WTC11 (cell line): Measurements from ENCODE around the gene CLPTM1. TPM values are rescaled to one million over a fixed set of nuclear protein-coding genes. Genes with fewer than 3 reads are reported as not detected.

Experiments
- ATAC-seq: fragments of 200-7000 bp; cut with Tn5 transposase; 2 replicates; pipeline ENCODE4 v1.10.0; 2021; ENCODE audit warnings: mild to moderate bottlenecking, moderate library complexity
- CTCF ChIA-PET: fragments of 300-600 bp; sonication (Branson Sonifier 250); formaldehyde crosslinking; loops from one replicate; lab custom pipeline; 2021; ENCODE audit warnings: antibody characterized with exemption; lab: Charles Lee
- POLR2A ChIA-PET: fragments of 350-600 bp; sonication (Branson Sonifier 250); formaldehyde crosslinking; loops from one replicate; lab custom pipeline; 2021; ENCODE audit warnings: antibody characterized with exemption; lab: Charles Lee
- DNase-seq: peaks from one replicate; pipeline ENCODE4 v3.0.0; 2021; ENCODE audit warnings: low spot score
- H3K27ac Mint-ChIP-seq: 2 replicates; pipeline ENCODE4 v1.8.0; 2021; ENCODE audit warnings: mixed read lengths
- H3K27me3 Mint-ChIP-seq: 2 replicates; pipeline ENCODE4 v1.8.0; 2021; ENCODE audit warnings: low read depth, mild to moderate bottlenecking, moderate library complexity, mixed read lengths
- H3K36me3 Mint-ChIP-seq: 2 replicates; pipeline ENCODE4 v1.8.0; 2021; ENCODE audit warnings: mixed read lengths
- H3K4me1 Mint-ChIP-seq: 2 replicates; pipeline ENCODE4 v1.8.0; 2022; ENCODE audit warnings: mixed read lengths
- H3K4me3 Mint-ChIP-seq: 2 replicates; pipeline ENCODE4 v1.8.0; 2021; ENCODE audit warnings: mild to moderate bottlenecking, moderate library complexity, mixed read lengths
- H3K9me3 Mint-ChIP-seq: 2 replicates; pipeline ENCODE4 v1.8.0; 2021; ENCODE audit warnings: mixed read lengths
- ATF1 ChIP-seq: sonication (generic); formaldehyde crosslinking; IDR thresholded peaks from 2 replicates; pipeline ENCODE4 v1.8.1; 2023; ENCODE audit warnings: mild to moderate bottlenecking, moderate library complexity, missing genetic modification reagents
- ETV6 ChIP-seq: sonication (generic); formaldehyde crosslinking; IDR thresholded peaks from 2 replicates; pipeline ENCODE4 v1.8.1; 2022; ENCODE audit warnings: mild to moderate bottlenecking, missing genetic modification reagents
- GABPB1 ChIP-seq: sonication (generic); formaldehyde crosslinking; IDR thresholded peaks from 2 replicates; pipeline ENCODE4 v1.8.1; 2023; ENCODE audit warnings: mild to moderate bottlenecking, missing genetic modification reagents
- IRF2 ChIP-seq: sonication (generic); formaldehyde crosslinking; IDR thresholded peaks from 2 replicates; pipeline ENCODE4 v1.8.0; 2022; ENCODE audit warnings: low read depth, missing genetic modification reagents, borderline replicate concordance
- JAZF1 ChIP-seq: fragments of 250-450 bp; sonication (Bioruptor Pico); IDR thresholded peaks from 2 replicates; pipeline ENCODE4 v1.9.0; 2021; ENCODE audit warnings: moderate library complexity, mild to moderate bottlenecking, inconsistent platforms
- PREB ChIP-seq: sonication (generic); formaldehyde crosslinking; IDR thresholded peaks from 2 replicates; pipeline ENCODE4 v1.8.1; 2022; ENCODE audit warnings: mild to moderate bottlenecking, missing genetic modification reagents, moderate library complexity, borderline replicate concordance
- SMAD3 ChIP-seq: sonication (generic); formaldehyde crosslinking; IDR thresholded peaks from 2 replicates; pipeline ENCODE4 v1.8.0; 2022; ENCODE audit warnings: missing genetic modification reagents, mild to moderate bottlenecking, borderline replicate concordance
- TEAD1 ChIP-seq: sonication (generic); formaldehyde crosslinking; IDR thresholded peaks from 2 replicates; pipeline ENCODE4 v1.8.0; 2022; ENCODE audit warnings: mild to moderate bottlenecking, missing genetic modification reagents
- ZNF121 ChIP-seq: sonication (generic); formaldehyde crosslinking; IDR thresholded peaks from 2 replicates; pipeline ENCODE4 v1.8.0; 2023; ENCODE audit warnings: missing genetic modification reagents
- ZNF138 ChIP-seq: sonication (generic); formaldehyde crosslinking; conservative IDR thresholded peaks from 2 replicates; pipeline ENCODE4 v1.8.1; 2022; ENCODE audit warnings: mild to moderate bottlenecking, moderate library complexity, missing genetic modification reagents
- ZNF263 ChIP-seq: sonication (generic); formaldehyde crosslinking; IDR thresholded peaks from 2 replicates; pipeline ENCODE4 v1.8.1; 2022; ENCODE audit warnings: low read depth, mild to moderate bottlenecking, moderate library complexity, missing genetic modification reagents
- ZNF396 ChIP-seq: fragments of 250-450 bp; sonication (Bioruptor Pico); IDR thresholded peaks from 2 replicates; pipeline ENCODE4 v1.8.0; 2021; ENCODE audit warnings: mild to moderate bottlenecking, moderate library complexity, borderline replicate concordance
- total RNA-seq: library from RNA; stranded (reverse); gene quantifications from 3 replicates; pipeline ENCODE4 v1.2.3, GENCODE V29; 2021
- TF ChIP-seq, protein P1 (sequence below): sonication (generic); formaldehyde crosslinking; IDR thresholded peaks from 2 replicates; pipeline ENCODE4 v1.8.1; 2023; ENCODE audit warnings: mild to moderate bottlenecking, missing genetic modification reagents
- TF ChIP-seq, protein P2 (sequence below): fragments of 250-450 bp; sonication (Bioruptor Pico); IDR thresholded peaks from 2 replicates; pipeline ENCODE4 v1.9.0; 2021; ENCODE audit warnings: mild to moderate bottlenecking
- TF ChIP-seq, protein P3 (sequence below): fragments of 250-450 bp; sonication (Bioruptor Pico); IDR thresholded peaks from 2 replicates; pipeline ENCODE4 v1.9.0; 2021; ENCODE audit warnings: mild to moderate bottlenecking
- TF ChIP-seq, protein P4 (sequence below): sonication (generic); formaldehyde crosslinking; IDR thresholded peaks from 2 replicates; pipeline ENCODE4 v1.8.0; 2022; ENCODE audit warnings: mild to moderate bottlenecking, missing genetic modification reagents
- TF ChIP-seq, protein P5 (sequence below): sonication (generic); formaldehyde crosslinking; IDR thresholded peaks from 2 replicates; pipeline ENCODE4 v1.8.0; 2023; ENCODE audit warnings: missing genetic modification reagents

The CLPTM1 gene
- total RNA-seq, 1 experiment from 2014 or later, result 85.6 TPM

- peaks cover 26% of the 10 kb centered on the region for H3K36me3 Mint-ChIP-seq
- TF ChIP-seq ZNF263 (no peak), ZNF138 (CRISPR knock-in tag) (no peak), ATF1 (CRISPR knock-in tag) (no peak), ETV6 (CRISPR knock-in tag) (no peak), ZNF121 (CRISPR knock-in tag) (no peak), GABPB1 (no peak)
- TF ChIP-seq, protein P1, sequence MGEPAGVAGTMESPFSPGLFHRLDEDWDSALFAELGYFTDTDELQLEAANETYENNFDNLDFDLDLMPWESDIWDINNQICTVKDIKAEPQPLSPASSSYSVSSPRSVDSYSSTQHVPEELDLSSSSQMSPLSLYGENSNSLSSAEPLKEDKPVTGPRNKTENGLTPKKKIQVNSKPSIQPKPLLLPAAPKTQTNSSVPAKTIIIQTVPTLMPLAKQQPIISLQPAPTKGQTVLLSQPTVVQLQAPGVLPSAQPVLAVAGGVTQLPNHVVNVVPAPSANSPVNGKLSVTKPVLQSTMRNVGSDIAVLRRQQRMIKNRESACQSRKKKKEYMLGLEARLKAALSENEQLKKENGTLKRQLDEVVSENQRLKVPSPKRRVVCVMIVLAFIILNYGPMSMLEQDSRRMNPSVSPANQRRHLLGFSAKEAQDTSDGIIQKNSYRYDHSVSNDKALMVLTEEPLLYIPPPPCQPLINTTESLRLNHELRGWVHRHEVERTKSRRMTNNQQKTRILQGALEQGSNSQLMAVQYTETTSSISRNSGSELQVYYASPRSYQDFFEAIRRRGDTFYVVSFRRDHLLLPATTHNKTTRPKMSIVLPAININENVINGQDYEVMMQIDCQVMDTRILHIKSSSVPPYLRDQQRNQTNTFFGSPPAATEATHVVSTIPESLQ (CRISPR knock-in tag), result no peak
- TF ChIP-seq, protein P2, sequence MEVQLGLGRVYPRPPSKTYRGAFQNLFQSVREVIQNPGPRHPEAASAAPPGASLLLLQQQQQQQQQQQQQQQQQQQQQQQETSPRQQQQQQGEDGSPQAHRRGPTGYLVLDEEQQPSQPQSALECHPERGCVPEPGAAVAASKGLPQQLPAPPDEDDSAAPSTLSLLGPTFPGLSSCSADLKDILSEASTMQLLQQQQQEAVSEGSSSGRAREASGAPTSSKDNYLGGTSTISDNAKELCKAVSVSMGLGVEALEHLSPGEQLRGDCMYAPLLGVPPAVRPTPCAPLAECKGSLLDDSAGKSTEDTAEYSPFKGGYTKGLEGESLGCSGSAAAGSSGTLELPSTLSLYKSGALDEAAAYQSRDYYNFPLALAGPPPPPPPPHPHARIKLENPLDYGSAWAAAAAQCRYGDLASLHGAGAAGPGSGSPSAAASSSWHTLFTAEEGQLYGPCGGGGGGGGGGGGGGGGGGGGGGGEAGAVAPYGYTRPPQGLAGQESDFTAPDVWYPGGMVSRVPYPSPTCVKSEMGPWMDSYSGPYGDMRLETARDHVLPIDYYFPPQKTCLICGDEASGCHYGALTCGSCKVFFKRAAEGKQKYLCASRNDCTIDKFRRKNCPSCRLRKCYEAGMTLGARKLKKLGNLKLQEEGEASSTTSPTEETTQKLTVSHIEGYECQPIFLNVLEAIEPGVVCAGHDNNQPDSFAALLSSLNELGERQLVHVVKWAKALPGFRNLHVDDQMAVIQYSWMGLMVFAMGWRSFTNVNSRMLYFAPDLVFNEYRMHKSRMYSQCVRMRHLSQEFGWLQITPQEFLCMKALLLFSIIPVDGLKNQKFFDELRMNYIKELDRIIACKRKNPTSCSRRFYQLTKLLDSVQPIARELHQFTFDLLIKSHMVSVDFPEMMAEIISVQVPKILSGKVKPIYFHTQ (CRISPR knock-in tag), result no peak
- TF ChIP-seq, protein P3, sequence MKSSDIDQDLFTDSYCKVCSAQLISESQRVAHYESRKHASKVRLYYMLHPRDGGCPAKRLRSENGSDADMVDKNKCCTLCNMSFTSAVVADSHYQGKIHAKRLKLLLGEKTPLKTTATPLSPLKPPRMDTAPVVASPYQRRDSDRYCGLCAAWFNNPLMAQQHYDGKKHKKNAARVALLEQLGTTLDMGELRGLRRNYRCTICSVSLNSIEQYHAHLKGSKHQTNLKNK (CRISPR knock-in tag), result no peak
- ATAC-seq (no peak), DNase-seq (no peak)
- H3K4me1 Mint-ChIP-seq, result no peaks in the 10 kb centered on the region
- peaks cover 15% of the 10 kb centered on the region for H3K9me3 Mint-ChIP-seq
- H3K27me3 Mint-ChIP-seq, result no peaks in the 10 kb centered on the region; the same call in 1 of the 2 replicates
- CTCF ChIA-PET, result no interaction called here
- H3K4me3 Mint-ChIP-seq, result no peak overlapping the region
- H3K27ac Mint-ChIP-seq, result no peak overlapping the region
- POLR2A ChIA-PET, result interaction anchor here (0.7 kb wide), 1 partner anchor 64 kb away, joined by 3 read pairs; no protein-coding TSS in a partner anchor
These were observed 75.6 kb downstream of the CLPTM1 start for GRCh38 chr19:45030825-45031224.

DNA sequence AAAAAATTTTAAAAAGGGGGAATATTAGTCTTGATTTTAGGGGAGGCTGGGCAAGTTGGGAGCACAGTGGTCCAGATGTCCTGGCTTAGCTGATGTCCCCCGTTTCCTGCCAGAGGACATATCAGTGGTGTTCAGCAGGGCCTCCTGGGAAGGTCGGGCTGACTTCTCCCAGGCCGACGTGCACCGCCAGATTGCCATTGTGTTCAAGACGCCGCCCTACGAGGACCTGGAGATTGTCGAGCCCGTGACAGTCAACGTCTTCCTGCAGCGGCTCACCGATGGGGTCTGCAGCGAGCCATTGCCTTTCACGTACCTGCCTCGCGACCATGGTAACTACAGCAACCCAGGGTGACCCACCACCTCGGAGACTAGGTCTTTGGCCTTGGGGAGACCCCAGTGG, 77.2 kb downstream of the CLPTM1 start:
- Mint-ChIP-seq H3K9me3 (peaks cover 11% of the 10 kb centered on the region), H3K27me3 (no peaks in the 10 kb centered on the region), H3K4me1 (no peaks in the 10 kb centered on the region), H3K27ac (peak overlapping the region; percentile 64)
- POLR2A ChIA-PET, result interaction anchor here (1.2 kb wide), 1 partner anchor 30 kb away, joined by 3 read pairs; no protein-coding TSS in a partner anchor
- no peak for ATAC-seq
- TF ChIP-seq, protein P4, sequence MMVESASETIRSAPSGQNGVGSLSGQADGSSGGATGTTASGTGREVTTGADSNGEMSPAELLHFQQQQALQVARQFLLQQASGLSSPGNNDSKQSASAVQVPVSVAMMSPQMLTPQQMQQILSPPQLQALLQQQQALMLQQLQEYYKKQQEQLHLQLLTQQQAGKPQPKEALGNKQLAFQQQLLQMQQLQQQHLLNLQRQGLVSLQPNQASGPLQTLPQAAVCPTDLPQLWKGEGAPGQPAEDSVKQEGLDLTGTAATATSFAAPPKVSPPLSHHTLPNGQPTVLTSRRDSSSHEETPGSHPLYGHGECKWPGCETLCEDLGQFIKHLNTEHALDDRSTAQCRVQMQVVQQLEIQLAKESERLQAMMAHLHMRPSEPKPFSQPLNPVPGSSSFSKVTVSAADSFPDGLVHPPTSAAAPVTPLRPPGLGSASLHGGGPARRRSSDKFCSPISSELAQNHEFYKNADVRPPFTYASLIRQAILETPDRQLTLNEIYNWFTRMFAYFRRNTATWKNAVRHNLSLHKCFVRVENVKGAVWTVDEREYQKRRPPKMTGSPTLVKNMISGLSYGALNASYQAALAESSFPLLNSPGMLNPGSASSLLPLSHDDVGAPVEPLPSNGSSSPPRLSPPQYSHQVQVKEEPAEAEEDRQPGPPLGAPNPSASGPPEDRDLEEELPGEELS (CRISPR knock-in tag), result no peak
- no peak for TF ChIP-seq JAZF1 (CRISPR knock-in tag)
- TF ChIP-seq TEAD1 (CRISPR knock-in tag), result no peak
- TF ChIP-seq PREB (CRISPR knock-in tag), result no peak
- no peak for TF ChIP-seq SMAD3 (CRISPR knock-in tag)
- no peak for TF ChIP-seq ZNF396 (CRISPR knock-in tag)
- TF ChIP-seq, protein P5, sequence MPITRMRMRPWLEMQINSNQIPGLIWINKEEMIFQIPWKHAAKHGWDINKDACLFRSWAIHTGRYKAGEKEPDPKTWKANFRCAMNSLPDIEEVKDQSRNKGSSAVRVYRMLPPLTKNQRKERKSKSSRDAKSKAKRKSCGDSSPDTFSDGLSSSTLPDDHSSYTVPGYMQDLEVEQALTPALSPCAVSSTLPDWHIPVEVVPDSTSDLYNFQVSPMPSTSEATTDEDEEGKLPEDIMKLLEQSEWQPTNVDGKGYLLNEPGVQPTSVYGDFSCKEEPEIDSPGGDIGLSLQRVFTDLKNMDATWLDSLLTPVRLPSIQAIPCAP (CRISPR knock-in tag), result no peak
- no peak for TF ChIP-seq IRF2 (CRISPR knock-in tag)
- TF ChIP-seq, all 79 proteins: peak for 0
- Mint-ChIP-seq H3K4me3 (no peak overlapping the region), H3K36me3 (peaks cover 24% of the 10 kb centered on the region)
- DNase-seq, result no peak
- CTCF ChIA-PET, result interaction anchor here (1.3 kb wide), 1 partner anchor 27 kb away, joined by 4 read pairs; no protein-coding TSS in a partner anchor
